ENCODE results near the gene CD151. TPM values are rescaled to one million over a fixed set of nuclear protein-coding genes. Genes with fewer than 3 reads are reported as not detected.

Gene CD151
- 100 to 1,000 TPM; 187 to 359 (median 284) TPM for polyA plus RNA-seq
- long read RNA-seq, donor 1, transcript CD151-202 (9 exons, 1,658 nt) = major isoform, 106 of 694 reads
- long read RNA-seq, donor 1, transcript CD151-203 (8 exons, 1,486 nt) = minor isoform, 78 of 694 reads
- long read RNA-seq, donor 1, transcript CD151-201 (9 exons, 1,545 nt) = minor isoform, 15 of 694 reads
- long read RNA-seq, donor 1, partial matches to known transcripts = 124 of 694 reads
- long read RNA-seq, donor 1, other reads (novel, unspliced or antisense) = 361 of 694 reads
- long read RNA-seq, donor 2, transcript CD151-202 (9 exons, 1,658 nt) = minor isoform, 18 of 50 reads
- long read RNA-seq, donor 2, transcript CD151-203 (8 exons, 1,486 nt) = major isoform, 30 of 50 reads
- long read RNA-seq, donor 2, partial matches to known transcripts = 0 of 50 reads
- long read RNA-seq, donor 2, other reads (novel, unspliced or antisense) = 0 of 50 reads
- long read RNA-seq, donor 3, transcript CD151-203 (8 exons, 1,486 nt) = minor isoform, 24 of 123 reads
- long read RNA-seq, donor 3, transcript CD151-202 (9 exons, 1,658 nt) = major isoform, 28 of 123 reads
- long read RNA-seq, donor 3, partial matches to known transcripts = 65 of 123 reads
- long read RNA-seq, donor 3, other reads (novel, unspliced or antisense) = 0 of 123 reads
- long read RNA-seq, donor 4, partial matches to known transcripts = 0 of 1 reads
- long read RNA-seq, donor 4, other reads (novel, unspliced or antisense) = 0 of 1 reads
- long read RNA-seq, donor 5, transcript CD151-202 (9 exons, 1,658 nt) = major isoform, 6 of 27 reads
- long read RNA-seq, donor 5, partial matches to known transcripts = 18 of 27 reads
- long read RNA-seq, donor 5, other reads (novel, unspliced or antisense) = 0 of 27 reads
- long read RNA-seq, donor 6, transcript CD151-203 (8 exons, 1,486 nt) = major isoform, 37 of 303 reads
- long read RNA-seq, donor 6, transcript CD151-202 (9 exons, 1,658 nt) = minor isoform, 27 of 303 reads
- long read RNA-seq, donor 6, transcript CD151-201 (9 exons, 1,545 nt) = minor isoform, 7 of 303 reads
- long read RNA-seq, donor 6, partial matches to known transcripts = 229 of 303 reads
- long read RNA-seq, donor 6, other reads (novel, unspliced or antisense) = 0 of 303 reads
- long read RNA-seq, donor 7 = 0 reads
- long read RNA-seq, donor 8, partial matches to known transcripts = 0 of 7 reads
- long read RNA-seq, donor 8, other reads (novel, unspliced or antisense) = 0 of 7 reads
- long read RNA-seq, donor 9, transcript CD151-202 (9 exons, 1,658 nt) = major isoform, 9 of 18 reads
- long read RNA-seq, donor 9, transcript CD151-203 (8 exons, 1,486 nt) = major isoform, 9 of 18 reads
- long read RNA-seq, donor 9, partial matches to known transcripts = 0 of 18 reads
- long read RNA-seq, donor 9, other reads (novel, unspliced or antisense) = 0 of 18 reads
- long read RNA-seq, donor 10, transcript CD151-201 (9 exons, 1,545 nt) = minor isoform, 8 of 161 reads
- long read RNA-seq, donor 10, transcript CD151-202 (9 exons, 1,658 nt) = major isoform, 58 of 161 reads
- long read RNA-seq, donor 10, transcript CD151-203 (8 exons, 1,486 nt) = minor isoform, 54 of 161 reads
- long read RNA-seq, donor 10, partial matches to known transcripts = 31 of 161 reads
- long read RNA-seq, donor 10, other reads (novel, unspliced or antisense) = 7 of 161 reads

- peaks cover 1 to 30% (median 8%) of the 10 kb centered on the region in 3 donors for H3K36me3 ChIP-seq (ENCODE audit: control insufficient read depth in 3 of 3, insufficient read depth in 2 of 3, low read depth in 1 of 3, low read length in 3 of 3)
- peak; percentile 72 to 84 for DNase-seq
- H3K4me3 ChIP-seq (ENCODE audit: low read depth in 1 of 3, low read length in 3 of 3) = peak within 1 kb of the TSS; percentile 51 to 80 (median 75)
- FAIRE-seq = no peak
- peaks cover 0 to 15% (median 0%) of the 10 kb centered on the region in 3 donors for H3K27me3 ChIP-seq (ENCODE audit: control insufficient read depth in 3 of 3, insufficient read depth in 3 of 3, low read length in 3 of 3)
- H3K9me3 ChIP-seq (ENCODE audit: control insufficient read depth in 2 of 2, insufficient read depth in 1 of 2, low read depth in 1 of 2, low read length in 1 of 2) = no peaks in the 10 kb centered on the region
- WGBS, 3 donors = 2 to 6% (median 4%) methylated on average over 26 to 66 of the region's 67 CpGs
- H3K27ac ChIP-seq (ENCODE audit: low read depth in 1 of 3, low read length in 2 of 3) = peak within 1 kb of the TSS; percentile 88 to 98 (median 96)
- peaks cover 6 to 71% (median 12%) of the 10 kb centered on the region in 3 donors for H3K4me1 ChIP-seq (ENCODE audit: control insufficient read depth in 3 of 3, insufficient read depth in 2 of 3, low read depth in 1 of 3, low read length in 2 of 3)
These were observed at the start of gene CD151 for GRCh38 chr11:832529-833113. CD151 (plus strand) TSS chr11:832952; CDS start chr11:836070, 3,118 bp downstream.

- H3K4me1 ChIP-seq (ENCODE audit: control insufficient read depth in 3 of 3, insufficient read depth in 2 of 3, low read depth in 1 of 3, low read length in 2 of 3) = peaks cover 0 to 20% (median 0%) of the 10 kb centered on the region in 3 donors
- H3K27me3 ChIP-seq (ENCODE audit: control insufficient read depth in 3 of 3, insufficient read depth in 3 of 3, low read length in 3 of 3) = peaks cover 0 to 5% (median 0%) of the 10 kb centered on the region in 3 donors
- H3K4me3 ChIP-seq (ENCODE audit: low read depth in 1 of 3, low read length in 3 of 3) = no peak overlapping the region
These were observed 49.2 kb upstream of the CD151 start for GRCh38 chr11:783581-784015.

GRCh38 chr11:786235-787083, 46.3 kb upstream of the CD151 start:
- WGBS, 3 donors = 75 to 80% (median 79%) methylated on average over 15 to 24 of the region's 24 CpGs
- peaks cover 0 to 19% (median 0%) of the 10 kb centered on the region in 3 donors for H3K4me1 ChIP-seq (ENCODE audit: control insufficient read depth in 3 of 3, insufficient read depth in 2 of 3, low read depth in 1 of 3, low read length in 2 of 3)
- no peak for FAIRE-seq
- no peak overlapping the region for H3K27ac ChIP-seq (ENCODE audit: low read depth in 1 of 3, low read length in 2 of 3)
- H3K36me3 ChIP-seq (ENCODE audit: control insufficient read depth in 3 of 3, insufficient read depth in 2 of 3, low read depth in 1 of 3, low read length in 3 of 3) = peaks cover 0 to 29% (median 0%) of the 10 kb centered on the region in 3 donors
- H3K27me3 ChIP-seq (ENCODE audit: control insufficient read depth in 3 of 3, insufficient read depth in 3 of 3, low read length in 3 of 3) = peaks cover 0 to 31% (median 0%) of the 10 kb centered on the region in 3 donors
- H3K9me3 ChIP-seq (ENCODE audit: control insufficient read depth in 2 of 2, insufficient read depth in 1 of 2, low read depth in 1 of 2, low read length in 1 of 2) = no peaks in the 10 kb centered on the region
- DNase-seq = no peak
- no peak overlapping the region for H3K4me3 ChIP-seq (ENCODE audit: low read depth in 1 of 3, low read length in 3 of 3)

More at GRCh38 chr11:783581-784015, 49.2 kb upstream of the CD151 start:
- 7 to 26% (median 20%) methylated on average over 24 of the region's 24 CpGs for WGBS, 3 donors
- DNase-seq (peak; percentile 91 to 93), FAIRE-seq (no peak)
- Histone ChIP-seq H3K36me3 (ENCODE audit: control insufficient read depth in 3 of 3, insufficient read depth in 2 of 3, low read depth in 1 of 3, low read length in 3 of 3) (peaks cover 0 to 45% (median 0%) of the 10 kb centered on the region in 3 donors), H3K27ac (ENCODE audit: low read depth in 1 of 3, low read length in 2 of 3) (peak overlapping the region in 1 of 3 donors; percentile 3), H3K9me3 (ENCODE audit: control insufficient read depth in 2 of 2, insufficient read depth in 1 of 2, low read depth in 1 of 2, low read length in 1 of 2) (no peaks in the 10 kb centered on the region)

GRCh38 chr11:787084-787675, 45.6 kb upstream of the CD151 start:
- peaks cover 0 to 19% (median 0%) of the 10 kb centered on the region in 3 donors for H3K4me1 ChIP-seq (ENCODE audit: control insufficient read depth in 3 of 3, insufficient read depth in 2 of 3, low read depth in 1 of 3, low read length in 2 of 3)
- no peaks in the 10 kb centered on the region for H3K9me3 ChIP-seq (ENCODE audit: control insufficient read depth in 2 of 2, insufficient read depth in 1 of 2, low read depth in 1 of 2, low read length in 1 of 2)
- no peak overlapping the region for H3K27ac ChIP-seq (ENCODE audit: low read depth in 1 of 3, low read length in 2 of 3)
- peaks cover 0 to 32% (median 0%) of the 10 kb centered on the region in 3 donors for H3K27me3 ChIP-seq (ENCODE audit: control insufficient read depth in 3 of 3, insufficient read depth in 3 of 3, low read length in 3 of 3)
- 83 to 88% (median 87%) methylated on average over 22 to 24 of the region's 24 CpGs for WGBS, 3 donors
- FAIRE-seq = no peak
- peaks cover 0 to 29% (median 0%) of the 10 kb centered on the region in 3 donors for H3K36me3 ChIP-seq (ENCODE audit: control insufficient read depth in 3 of 3, insufficient read depth in 2 of 3, low read depth in 1 of 3, low read length in 3 of 3)
- no peak for DNase-seq
- no peak overlapping the region for H3K4me3 ChIP-seq (ENCODE audit: low read depth in 1 of 3, low read length in 3 of 3)

GRCh38 chr11:788009-788640, 44.6 kb upstream of the CD151 start:
- Histone ChIP-seq H3K36me3 (ENCODE audit: control insufficient read depth in 3 of 3, insufficient read depth in 2 of 3, low read depth in 1 of 3, low read length in 3 of 3) (peaks cover 0 to 37% (median 5%) of the 10 kb centered on the region in 3 donors), H3K27me3 (ENCODE audit: control insufficient read depth in 3 of 3, insufficient read depth in 3 of 3, low read length in 3 of 3) (peaks cover 0 to 32% (median 0%) of the 10 kb centered on the region in 3 donors), H3K4me1 (ENCODE audit: control insufficient read depth in 3 of 3, insufficient read depth in 2 of 3, low read depth in 1 of 3, low read length in 2 of 3) (peaks cover 0 to 15% (median 0%) of the 10 kb centered on the region in 3 donors), H3K9me3 (ENCODE audit: control insufficient read depth in 2 of 2, insufficient read depth in 1 of 2, low read depth in 1 of 2, low read length in 1 of 2) (no peaks in the 10 kb centered on the region), H3K27ac (ENCODE audit: low read depth in 1 of 3, low read length in 2 of 3) (no peak overlapping the region), H3K4me3 (ENCODE audit: low read depth in 1 of 3, low read length in 3 of 3) (no peak overlapping the region)
- FAIRE-seq = no peak
- no peak for DNase-seq
- WGBS, 3 donors = 17 to 57% (median 24%) methylated on average over 24 to 28 of the region's 28 CpGs
